GM19452 (cell line): ENCODE measurements around the gene SRP14.
"Not testable (repeated sequence)": the region's sequence is repeated elsewhere in the genome, so short reads cannot be mapped to it uniquely, and the experiment has no call there.

Experiments used
- ATAC-seq: cut with Tn5 transposase; IDR thresholded peaks from one replicate; pipeline ENCODE4 v1.9.1; 2021; ENCODE audit not compliant: unreplicated experiment

Gene SRP14

GRCh38 chr15:39992953-39993352, 46.0 kb downstream of the SRP14 start:
- not testable (repeated sequence) for ATAC-seq

GRCh38 chr15:39990706-39991105, 48.3 kb downstream of the SRP14 start:
- no peak for ATAC-seq

DNA sequence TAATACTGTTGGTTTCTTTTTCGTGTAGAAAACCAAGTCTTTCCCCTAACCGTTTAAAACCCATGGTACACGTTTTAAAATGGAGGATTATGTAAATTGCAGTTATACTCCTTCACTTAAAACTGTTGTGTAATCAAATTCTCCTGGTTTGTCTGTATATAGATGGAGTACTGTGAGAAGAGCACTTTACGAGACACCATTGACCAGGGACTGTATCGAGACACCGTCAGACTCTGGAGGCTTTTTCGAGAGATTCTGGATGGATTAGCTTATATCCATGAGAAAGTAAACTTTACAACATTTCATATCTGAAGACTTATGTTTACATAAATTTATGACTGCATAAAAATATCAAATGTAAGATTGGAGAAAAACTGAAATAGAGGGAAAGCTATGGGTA, 51.2 kb downstream of the SRP14 start:
- no peak for ATAC-seq
